Neural cell (in vitro differentiated cells): ENCODE measurements around the gene PRDM12.

Source experiments
- CTCF ChIP-seq: fragments of 450-650 bp; IDR thresholded peaks from 2 replicates; pipeline ENCODE4 v1.5.1; 2014; ENCODE audit warnings: antibody characterized with exemption, mild to moderate bottlenecking, moderate library complexity; ENCODE audit not compliant: poor library complexity, severe bottlenecking
- EZH2 ChIP-seq: fragments of 200-600, 300-800 bp; shearing (Covaris generic), sonication (generic); IDR thresholded peaks from 2 replicates; pipeline ENCODE4 v1.6.1; 2014; ENCODE audit warnings: antibody characterized with exemption, low read length, borderline replicate concordance, mild to moderate bottlenecking; ENCODE audit not compliant: insufficient read depth, poor library complexity, severe bottlenecking
- POLR2AphosphoS5 ChIP-seq: IDR thresholded peaks from 2 replicates; pipeline ENCODE4 v1.6.1; 2012
- REST ChIP-seq: IDR thresholded peaks from 2 replicates; pipeline ENCODE4 v1.6.1; 2012; ENCODE audit warnings: borderline replicate concordance

DNA sequence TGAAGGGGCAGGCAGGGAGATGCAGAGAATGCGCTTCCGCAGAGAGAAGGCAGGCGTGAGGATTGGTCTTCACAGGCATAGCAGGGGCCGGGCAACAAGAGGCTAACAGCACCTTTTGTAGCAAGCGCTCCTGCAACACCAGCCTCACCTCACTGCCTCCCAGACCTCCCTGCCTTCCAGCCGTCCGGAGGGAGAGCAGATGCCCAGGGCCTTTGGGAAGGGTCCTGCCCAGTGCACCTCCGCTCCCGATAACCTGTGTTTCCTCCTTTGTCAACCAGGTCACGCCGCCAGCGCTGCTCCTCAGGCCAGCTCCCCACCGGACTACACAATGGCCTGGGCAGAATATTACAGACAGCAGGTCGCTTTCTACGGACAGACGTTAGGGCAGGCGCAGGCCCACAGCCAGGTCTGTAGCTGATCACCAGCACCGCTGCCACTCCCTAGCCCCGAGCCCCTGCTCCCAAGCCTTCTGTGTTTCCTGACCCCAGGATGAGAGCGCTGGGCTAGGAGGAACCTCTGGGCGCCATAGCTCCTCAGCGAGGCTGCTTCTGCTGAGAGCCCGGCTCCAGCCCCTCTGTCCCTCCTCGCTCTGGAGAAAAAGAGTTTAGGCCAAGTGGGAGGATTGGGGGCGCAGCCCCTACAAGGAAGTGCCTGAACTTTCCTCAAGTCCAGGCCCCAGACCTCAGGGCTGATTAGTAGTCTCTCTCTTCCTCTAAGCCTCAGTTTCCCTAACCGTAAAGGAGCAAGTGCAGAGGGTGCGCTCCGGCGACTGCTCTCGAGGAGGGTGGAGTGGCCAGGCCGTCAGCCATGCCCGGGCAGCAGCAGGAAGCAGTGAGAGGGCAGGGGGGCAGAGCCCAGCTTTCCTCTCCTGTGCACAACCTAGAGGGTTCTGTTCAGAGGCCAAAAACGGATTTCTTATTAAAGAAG is 28.4 kb upstream of the PRDM12 start:
- TF ChIP-seq CTCF (no peak), REST (no peak), POLR2AphosphoS5 (no peak), EZH2 (no peak)
